Neural cell (in vitro differentiated cells): ENCODE measurements around the gene HSBP1.

Experiments
- CTCF ChIP-seq: fragments of 450-650 bp; IDR thresholded peaks from 2 replicates; pipeline ENCODE4 v1.5.1; 2014; ENCODE audit warnings: antibody characterized with exemption, mild to moderate bottlenecking, moderate library complexity; ENCODE audit not compliant: poor library complexity, severe bottlenecking
- EP300 ChIP-seq: fragments of 450-650 bp; conservative IDR thresholded peaks from 2 replicates; pipeline ENCODE4 v1.6.1; 2014; ENCODE audit warnings: antibody characterized with exemption, mild to moderate bottlenecking, moderate library complexity; ENCODE audit not compliant: poor library complexity, severe bottlenecking
- EZH2 ChIP-seq: fragments of 200-600, 300-800 bp; shearing (Covaris generic), sonication (generic); IDR thresholded peaks from 2 replicates; pipeline ENCODE4 v1.6.1; 2014; ENCODE audit warnings: antibody characterized with exemption, low read length, borderline replicate concordance, mild to moderate bottlenecking; ENCODE audit not compliant: insufficient read depth, poor library complexity, severe bottlenecking
- MXI1 ChIP-seq: fragments of 450-650 bp; conservative IDR thresholded peaks from 2 replicates; pipeline ENCODE4 v1.6.1; 2014; ENCODE audit warnings: antibody characterized with exemption, mild to moderate bottlenecking; ENCODE audit not compliant: poor library complexity, severe bottlenecking
- POLR2AphosphoS5 ChIP-seq: IDR thresholded peaks from 2 replicates; pipeline ENCODE4 v1.6.1; 2012
- RAD21 ChIP-seq: fragments of 450-650 bp; conservative IDR thresholded peaks from 2 replicates; pipeline ENCODE4 v1.6.1; 2014; ENCODE audit warnings: antibody characterized with exemption, mild to moderate bottlenecking, moderate library complexity
- REST ChIP-seq: IDR thresholded peaks from 2 replicates; pipeline ENCODE4 v1.6.1; 2012; ENCODE audit warnings: borderline replicate concordance
- SMC3 ChIP-seq: fragments of 450-650 bp; conservative IDR thresholded peaks from 2 replicates; pipeline ENCODE4 v1.6.1; 2014; ENCODE audit warnings: antibody characterized with exemption, mild to moderate bottlenecking, moderate library complexity; ENCODE audit not compliant: poor library complexity

- no peak for TF ChIP-seq EZH2
- TF ChIP-seq CTCF: no peak
- no peak for TF ChIP-seq SMC3
- TF ChIP-seq POLR2AphosphoS5: no peak
- TF ChIP-seq EP300: no peak
- no peak for TF ChIP-seq MXI1
- no peak for TF ChIP-seq REST
- no peak for TF ChIP-seq RAD21
Observed at GRCh38 chr16:83838151-83838550, 30.4 kb downstream of the HSBP1 start.
